ENCODE measurements around the gene PPOX. TPM values are rescaled to one million over a fixed set of nuclear protein-coding genes. Genes with fewer than 3 reads are reported as not detected.

PPOX gene
- total RNA-seq, 8 experiments from 2014 or later = 18.4 to 86.8 (median 39.6) TPM

DNA sequence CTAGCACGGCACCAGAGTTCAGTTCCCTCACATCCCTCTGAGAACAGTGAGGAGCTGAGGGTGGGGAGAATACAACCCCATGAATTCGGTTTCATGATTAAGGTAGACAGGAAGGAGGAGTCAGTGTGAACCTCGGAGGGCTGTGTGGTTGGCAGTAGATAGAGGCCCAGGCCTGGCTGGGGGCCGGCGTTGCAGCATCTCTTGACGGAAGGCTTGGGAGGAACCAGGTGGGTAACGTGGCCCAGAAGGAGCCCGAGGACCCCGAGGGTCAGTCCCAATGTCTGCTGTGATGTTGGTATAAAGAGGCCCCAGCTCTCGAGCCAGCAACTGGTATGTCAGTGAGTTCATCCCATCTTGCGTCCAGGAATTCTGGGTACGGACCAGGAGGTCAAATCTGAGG, 5.5 kb downstream of the PPOX start:
- H3K4me1 ChIP-seq (replicated peaks in 1 of 2) = peaks cover 11 to 15% of the 10 kb centered on the region in 2 donors
- no peak overlapping the region for H3K4me3 ChIP-seq
- no peak for ATAC-seq (replicated peaks in 6 of 8)
- 80 to 100% (median 100%) methylated on average over 1 to 7 of the region's 12 CpGs; no CpG with 5 or more reads in 3 of the 10 experiments for WGBS, 10 experiments
- no peak overlapping the region for H3K27ac ChIP-seq
- in situ Hi-C loops (cut with MboI; ENCODE audit: low pct_unique_long_range_greater_than_20kb in 2 of 9, low sequenced_read_pairs in 9 of 9, unreplicated experiment in 9 of 9) = loop anchor here in 1 of 9 experiments (25.0 kb wide), 1 partner anchor 759 kb away; the partner anchor contains the start of gene VANGL2

DNA sequence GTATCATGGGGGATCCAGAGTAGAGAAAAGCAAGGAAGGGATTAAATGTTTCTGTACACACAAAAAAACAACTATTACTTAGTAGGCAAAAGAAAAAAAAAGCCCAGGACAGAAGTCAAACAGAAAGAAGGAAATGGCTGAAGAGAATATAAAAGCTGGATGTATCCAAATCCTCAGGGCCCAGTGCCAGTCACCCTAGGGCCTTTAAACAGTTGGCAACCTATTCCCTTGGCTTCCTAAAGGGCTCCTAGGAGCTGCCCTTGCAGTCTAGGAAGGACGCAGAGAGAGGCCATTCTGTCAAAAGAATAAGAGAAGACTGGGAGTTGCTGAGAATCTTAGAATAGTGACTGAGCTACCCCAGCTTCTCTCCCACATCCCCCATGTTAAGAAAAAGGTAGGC, 6.1 kb downstream of the PPOX start:
- in situ Hi-C loops (cut with MboI; ENCODE audit: low pct_unique_long_range_greater_than_20kb in 2 of 9, low sequenced_read_pairs in 9 of 9, unreplicated experiment in 9 of 9) = loop anchor here in 1 of 9 experiments (25.0 kb wide), 1 partner anchor 760 kb away; the partner anchor contains the start of gene VANGL2
- H3K27ac ChIP-seq = no peak overlapping the region
- 58 to 100% (median 88%) methylated on average over 1 of the region's 1 CpG; no CpG with 5 or more reads in 3 of the 10 experiments for WGBS, 10 experiments
- H3K4me1 ChIP-seq (replicated peaks in 1 of 2) = peaks cover 8 to 14% of the 10 kb centered on the region in 2 donors
- ATAC-seq (replicated peaks in 6 of 8) = no peak
- H3K4me3 ChIP-seq = no peak overlapping the region

DNA sequence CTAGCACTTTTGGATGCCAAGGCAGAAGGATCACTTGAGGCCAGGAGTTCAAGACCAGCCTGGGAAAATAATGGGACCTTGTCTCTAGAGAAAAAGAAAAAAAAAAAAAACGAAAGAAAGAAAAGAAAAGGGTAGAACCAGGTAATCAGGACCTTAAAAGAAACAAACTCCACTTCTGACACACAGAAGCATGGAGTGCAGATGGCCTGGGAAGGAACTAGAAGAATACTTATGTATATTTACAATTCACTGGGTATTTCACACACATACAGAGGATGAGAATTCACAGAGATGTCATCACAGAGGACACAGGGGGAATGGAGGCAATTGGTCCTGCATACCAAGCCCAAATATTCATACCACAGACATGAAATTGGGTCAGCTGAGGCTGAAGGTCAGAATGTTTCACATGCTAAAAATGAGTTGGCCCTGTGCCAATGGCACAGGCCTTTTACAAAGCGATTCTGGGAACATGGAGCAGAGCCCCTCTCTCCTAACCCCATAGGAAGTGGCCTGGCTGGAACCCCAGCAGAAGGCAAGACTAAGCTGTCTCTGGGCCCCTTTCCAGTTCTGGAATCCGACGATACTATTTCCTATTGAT, 6.7 kb downstream of the PPOX start:
- H3K4me1 ChIP-seq (replicated peaks in 1 of 2) = peaks cover 7 to 12% of the 10 kb centered on the region in 2 donors
- in situ Hi-C loops (cut with MboI; ENCODE audit: low pct_unique_long_range_greater_than_20kb in 2 of 9, low sequenced_read_pairs in 9 of 9, unreplicated experiment in 9 of 9) = loop anchor here in 1 of 9 experiments (25.0 kb wide), 1 partner anchor 761 kb away; the partner anchor contains the start of gene VANGL2
- WGBS, 10 experiments = 24 to 89% (median 46%) methylated on average over 1 to 4 of the region's 4 CpGs
- ATAC-seq (replicated peaks in 6 of 8) = peak in 3 of 8 experiments; percentile 7 to 31 (median 12)
- H3K27ac ChIP-seq = no peak overlapping the region
- no peak overlapping the region for H3K4me3 ChIP-seq

- Histone ChIP-seq H3K4me3 (no peak overlapping the region), H3K4me1 (replicated peaks in 1 of 2) (peaks cover 12 to 13% of the 10 kb centered on the region in 2 donors), H3K27ac (no peak overlapping the region)
- in situ Hi-C loops (cut with MboI; ENCODE audit: low pct_unique_long_range_greater_than_20kb in 2 of 9, low sequenced_read_pairs in 9 of 9, unreplicated experiment in 9 of 9) = loop anchor here in 1 of 9 experiments (25.0 kb wide), 1 partner anchor 761 kb away; the partner anchor contains the start of gene VANGL2
- WGBS, 10 experiments = 98 to 100% (median 100%) methylated on average over 1 to 7 of the region's 11 CpGs; no CpG with 5 or more reads in 3 of the 10 experiments
- ATAC-seq (replicated peaks in 6 of 8) = no peak
Observed at GRCh38 chr1:161173711-161174110, 7.5 kb downstream of the PPOX start.

- in situ Hi-C loops (cut with MboI; ENCODE audit: low pct_unique_long_range_greater_than_20kb in 2 of 9, low sequenced_read_pairs in 9 of 9, unreplicated experiment in 9 of 9) = loop anchor here in 1 of 9 experiments (25.0 kb wide), 1 partner anchor 763 kb away; the partner anchor contains the start of gene VANGL2
- Histone ChIP-seq H3K27ac (no peak overlapping the region), H3K4me1 (replicated peaks in 1 of 2) (peaks cover 12 to 13% of the 10 kb centered on the region in 2 donors), H3K4me3 (no peak overlapping the region)
- no peak for ATAC-seq (replicated peaks in 6 of 8)
- 71 to 100% (median 96%) methylated on average over 1 to 11 of the region's 11 CpGs; no CpG with 5 or more reads in 1 of the 10 experiments for WGBS, 10 experiments
Observed at GRCh38 chr1:161174911-161175310, 8.7 kb downstream of the PPOX start.

DNA sequence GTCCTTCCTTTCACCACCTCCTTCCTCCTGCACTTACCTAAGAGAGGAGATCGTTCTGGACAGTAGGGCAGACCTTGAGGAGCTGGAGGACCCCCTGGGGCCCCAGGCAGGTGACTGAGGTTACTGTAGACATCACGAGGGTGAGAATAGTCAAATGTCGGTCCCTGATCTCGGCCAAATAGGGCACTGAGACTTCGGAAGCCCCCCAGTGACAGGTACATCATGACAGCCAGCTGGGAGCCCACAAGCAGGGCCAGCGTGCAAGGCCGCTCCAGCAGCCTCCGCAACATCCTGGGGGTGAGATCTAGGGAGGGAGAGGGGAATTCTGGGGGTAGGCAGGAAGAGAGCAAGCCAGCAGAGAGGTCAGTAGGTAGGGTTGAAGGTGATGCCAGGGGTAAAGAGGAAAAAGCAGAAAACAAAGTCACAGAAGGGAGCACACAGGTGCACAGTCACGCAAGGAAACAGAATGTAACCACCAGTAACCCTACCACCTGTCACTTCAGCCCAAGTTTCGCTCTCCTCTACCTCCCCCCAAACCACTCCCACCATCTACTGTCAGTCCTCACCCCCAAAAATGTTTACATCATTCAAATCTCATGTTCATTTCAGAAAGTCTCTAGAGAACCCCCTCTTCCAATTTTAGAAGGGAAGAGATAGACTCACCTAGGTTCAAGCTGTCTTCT, 9.7 kb downstream of the PPOX start:
- no peak overlapping the region for H3K27ac ChIP-seq
- 85 to 94% (median 87%) methylated on average over 5 to 9 of the region's 10 CpGs; no CpG with 5 or more reads in 6 of the 10 experiments for WGBS, 10 experiments
- peak overlapping the region in 4 of 5 donors; percentile 59 to 86 (median 70) for H3K4me3 ChIP-seq
- in situ Hi-C loops (cut with MboI; ENCODE audit: low pct_unique_long_range_greater_than_20kb in 2 of 9, low sequenced_read_pairs in 9 of 9, unreplicated experiment in 9 of 9) = no loop called here
- H3K4me1 ChIP-seq (replicated peaks in 1 of 2) = peaks cover 12 to 13% of the 10 kb centered on the region in 2 donors
- no peak for ATAC-seq (replicated peaks in 6 of 8)

GRCh38 chr1:161176468-161177111, 10.4 kb downstream of the PPOX start:
- in situ Hi-C loops (cut with MboI; ENCODE audit: low pct_unique_long_range_greater_than_20kb in 2 of 9, low sequenced_read_pairs in 9 of 9, unreplicated experiment in 9 of 9) = no loop called here
- ATAC-seq (replicated peaks in 6 of 8) = peak in 3 of 8 experiments; percentile 3 to 6 (median 5)

DNA sequence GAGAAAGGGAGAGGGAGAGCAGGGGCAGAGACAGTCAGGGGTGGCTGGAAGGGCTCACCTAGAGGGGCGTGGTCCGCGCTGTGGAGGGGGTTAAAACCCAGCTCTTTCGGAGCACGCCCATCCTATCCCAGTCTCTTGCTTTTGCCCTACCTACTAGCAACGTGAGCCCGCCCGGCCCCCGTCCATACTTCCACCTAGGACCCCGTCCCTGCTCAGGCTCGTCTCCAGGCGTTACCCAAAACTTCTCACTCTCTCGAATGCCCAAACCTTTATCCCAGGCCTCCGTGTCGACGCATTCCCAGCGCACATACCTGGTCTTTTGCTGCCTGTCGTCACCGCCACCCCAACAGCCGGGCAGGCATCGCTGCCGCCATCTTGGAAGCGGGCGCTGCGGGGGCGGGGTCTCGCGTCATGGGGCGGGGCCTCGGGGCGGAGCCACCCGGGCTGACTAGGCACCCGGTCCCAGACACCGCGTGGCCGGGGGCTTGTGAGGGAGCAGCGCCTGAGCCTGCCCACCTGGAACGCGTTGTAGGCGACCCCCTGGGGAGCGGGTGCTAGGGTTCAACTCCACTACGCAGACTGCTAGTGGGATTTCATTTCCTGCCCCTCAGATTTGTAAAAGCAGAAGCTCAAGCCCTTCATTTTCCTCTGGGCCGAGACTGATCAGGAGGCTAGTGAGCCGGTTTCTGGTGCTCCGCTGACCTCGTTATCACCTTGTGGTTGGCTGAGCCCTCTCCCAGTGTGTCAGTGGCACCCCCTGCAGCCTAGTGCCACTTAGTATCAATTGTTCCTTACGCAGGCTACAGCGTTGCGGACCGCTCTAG, 11.1 kb downstream of the PPOX start, which contains the start of gene B4GALT3:
Gene B4GALT3 (minus strand): TSS at position 396 of the 824 bp plus-strand sequence. CDS start 1,447 bp downstream, outside the sequence.
- in situ Hi-C loops (cut with MboI; ENCODE audit: low pct_unique_long_range_greater_than_20kb in 2 of 9, low sequenced_read_pairs in 9 of 9, unreplicated experiment in 9 of 9) = no loop called here
- WGBS, 10 experiments = 11 to 100% (median 21%) methylated on average over 4 to 21 of the region's 50 CpGs; no CpG with 5 or more reads in 3 of the 10 experiments
- Histone ChIP-seq H3K4me3 (peak within 1 kb of the TSS; percentile 59 to 87 (median 72)), H3K4me1 (replicated peaks in 1 of 2) (peaks cover 12 to 13% of the 10 kb centered on the region in 2 donors), H3K27ac (peak within 1 kb of the TSS; percentile 73 to 84)
- ATAC-seq (replicated peaks in 6 of 8) = peak; percentile 78 to 97 (median 97)

More at GRCh38 chr1:161176468-161177111, 10.4 kb downstream of the PPOX start:
- peak overlapping the region; percentile 73 to 84 for H3K27ac ChIP-seq
- 24 to 100% (median 33%) methylated on average over 1 to 8 of the region's 17 CpGs; no CpG with 5 or more reads in 4 of the 10 experiments for WGBS, 10 experiments
- peaks cover 12 to 13% of the 10 kb centered on the region in 2 donors for H3K4me1 ChIP-seq (replicated peaks in 1 of 2)
- peak overlapping the region; percentile 59 to 87 (median 72) for H3K4me3 ChIP-seq

GRCh38 chr1:161177936-161178244, 11.7 kb downstream of the PPOX start:
- peak overlapping the region; percentile 59 to 87 (median 72) for H3K4me3 ChIP-seq
- ATAC-seq (replicated peaks in 6 of 8) = no peak
- in situ Hi-C loops (cut with MboI; ENCODE audit: low pct_unique_long_range_greater_than_20kb in 2 of 9, low sequenced_read_pairs in 9 of 9, unreplicated experiment in 9 of 9) = no loop called here

GRCh38 chr1:161179698-161180097, 13.5 kb downstream of the PPOX start:
- ATAC-seq (replicated peaks in 6 of 8) = no peak
- WGBS, 10 experiments = 70 to 100% (median 95%) methylated on average over 1 to 3 of the region's 3 CpGs; no CpG with 5 or more reads in 2 of the 10 experiments
- H3K27ac ChIP-seq = no peak overlapping the region
- H3K4me1 ChIP-seq (replicated peaks in 1 of 2) = peaks cover 12 to 13% of the 10 kb centered on the region in 2 donors
- no peak overlapping the region for H3K4me3 ChIP-seq
- in situ Hi-C loops (cut with MboI; ENCODE audit: low pct_unique_long_range_greater_than_20kb in 2 of 9, low sequenced_read_pairs in 9 of 9, unreplicated experiment in 9 of 9) = no loop called here

More at GRCh38 chr1:161177936-161178244, 11.7 kb downstream of the PPOX start:
- 59 to 84% (median 71%) methylated on average over 2 to 9 of the region's 9 CpGs for WGBS, 10 experiments
- Histone ChIP-seq H3K4me1 (replicated peaks in 1 of 2) (peaks cover 12 to 13% of the 10 kb centered on the region in 2 donors), H3K27ac (peak overlapping the region; percentile 73 to 84)

DNA sequence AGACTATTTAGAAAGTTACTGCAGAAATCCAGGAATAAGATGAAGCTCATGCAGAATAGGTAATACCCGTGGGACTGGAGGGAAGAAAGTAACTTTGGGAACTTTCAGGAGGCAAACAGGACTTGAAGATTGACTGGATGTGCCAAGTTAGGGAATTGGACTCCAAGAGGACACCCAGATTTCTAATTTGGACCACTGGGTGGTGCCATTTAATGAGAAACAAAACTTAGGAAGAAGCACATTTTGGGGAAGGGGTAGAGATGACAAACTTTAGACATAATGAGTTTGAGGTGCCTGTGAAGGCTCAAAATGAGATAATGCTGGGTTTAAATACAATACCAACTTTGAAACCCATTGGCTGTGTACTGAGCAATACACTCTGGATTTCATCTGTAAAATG, 14.4 kb downstream of the PPOX start:
- 0 to 60% (median 38%) methylated on average over 1 of the region's 1 CpG; no CpG with 5 or more reads in 3 of the 10 experiments for WGBS, 10 experiments
- Histone ChIP-seq H3K27ac (no peak overlapping the region), H3K4me3 (no peak overlapping the region), H3K4me1 (replicated peaks in 1 of 2) (peaks cover 12 to 13% of the 10 kb centered on the region in 2 donors)
- in situ Hi-C loops (cut with MboI; ENCODE audit: low pct_unique_long_range_greater_than_20kb in 2 of 9, low sequenced_read_pairs in 9 of 9, unreplicated experiment in 9 of 9) = no loop called here
- ATAC-seq (replicated peaks in 6 of 8) = no peak

- no peak overlapping the region for H3K4me3 ChIP-seq
- peaks cover 7% of the 10 kb centered on the region in 2 donors for H3K4me1 ChIP-seq (replicated peaks in 1 of 2)
- in situ Hi-C loops (cut with MboI; ENCODE audit: low pct_unique_long_range_greater_than_20kb in 2 of 9, low sequenced_read_pairs in 9 of 9, unreplicated experiment in 9 of 9) = no loop called here
- 17 to 100% (median 85%) methylated on average over 1 of the region's 1 CpG; no CpG with 5 or more reads in 2 of the 10 experiments for WGBS, 10 experiments
- H3K27ac ChIP-seq = no peak overlapping the region
- ATAC-seq (replicated peaks in 6 of 8) = peak in 2 of 8 experiments; percentile 22 to 60
Observed at GRCh38 chr1:161182214-161182613, 16.0 kb downstream of the PPOX start.
